HG02852 (cell line): ENCODE results near the gene PHAF1.
"Not testable (repeated sequence)": the region's sequence is repeated elsewhere in the genome, so short reads cannot be mapped to it uniquely, and the experiment has no call there.

ENCODE experiments used
- ATAC-seq: cut with Tn5 transposase; IDR thresholded peaks from one replicate; pipeline ENCODE4 v1.9.1; 2021; ENCODE audit warnings: mild to moderate bottlenecking, moderate library complexity; ENCODE audit not compliant: unreplicated experiment

Gene PHAF1

GRCh38 chr16:67104845-67105244, 4.9 kb upstream of the PHAF1 start:
- no peak for ATAC-seq

- no peak for ATAC-seq
Observed at GRCh38 chr16:67105246-67105645, 4.5 kb upstream of the PHAF1 start.

GRCh38 chr16:67105881-67106280, 3.9 kb upstream of the PHAF1 start:
- ATAC-seq, result no peak

- no peak for ATAC-seq
Observed at GRCh38 chr16:67108489-67108888, 1.3 kb upstream of the PHAF1 start.

GRCh38 chr16:67108931-67109406, 772 bp upstream of the PHAF1 start:
- ATAC-seq, result no peak

- ATAC-seq, result no peak
Observed at GRCh38 chr16:67111951-67112444, 2.3 kb downstream of the PHAF1 start.

GRCh38 chr16:67112591-67113399, 3.1 kb downstream of the PHAF1 start:
- ATAC-seq, result no peak

GRCh38 chr16:67114793-67115192, 5.1 kb downstream of the PHAF1 start:
- ATAC-seq, result no peak

GRCh38 chr16:67115639-67116038, 5.9 kb downstream of the PHAF1 start:
- ATAC-seq, result no peak

- ATAC-seq, result no peak
Observed at GRCh38 chr16:67116388-67117311, 6.9 kb downstream of the PHAF1 start.

GRCh38 chr16:67117716-67118115, 8.0 kb downstream of the PHAF1 start:
- no peak for ATAC-seq

GRCh38 chr16:67120025-67120424, 10.3 kb downstream of the PHAF1 start:
- no peak for ATAC-seq

GRCh38 chr16:67122799-67123198, 13.1 kb downstream of the PHAF1 start:
- not testable (repeated sequence) for ATAC-seq

GRCh38 chr16:67128417-67128816, 18.7 kb downstream of the PHAF1 start:
- ATAC-seq, result no peak

- ATAC-seq, result no peak
Observed at GRCh38 chr16:67128887-67129286, 19.1 kb downstream of the PHAF1 start.

GRCh38 chr16:67129422-67129821, 19.7 kb downstream of the PHAF1 start:
- no peak for ATAC-seq

GRCh38 chr16:67137605-67138004, 27.9 kb downstream of the PHAF1 start:
- ATAC-seq, result no peak

- no peak for ATAC-seq
Observed at GRCh38 chr16:67141391-67141790, 31.6 kb downstream of the PHAF1 start.

- ATAC-seq, result no peak
Observed at GRCh38 chr16:67142342-67142741, 32.6 kb downstream of the PHAF1 start.

- ATAC-seq, result no peak
Observed at GRCh38 chr16:67144943-67145342, 35.2 kb downstream of the PHAF1 start.

- no peak for ATAC-seq
Observed at GRCh38 chr16:67145746-67146145, 36.0 kb downstream of the PHAF1 start.
